HCT116 (cell line): ENCODE data around the gene PRB2. TPM values are rescaled to one million over a fixed set of nuclear protein-coding genes. Genes with fewer than 3 reads are reported as not detected.

Experiments
- ATAC-seq: fragments of 200-7000 bp; cut with Tn5 transposase; 2 replicates; pipeline ENCODE4 v1.9.1; 2020; ENCODE audit warnings: mild to moderate bottlenecking, moderate library complexity
- BruUV-seq: library from RNA; stranded (reverse); fragments of 400-500 nt; replicated peaks from 2 replicates; lab custom pipeline; 2021; lab: Mats Ljungman, UMichigan
- CTCF ChIA-PET: fragments of 300-600 bp; sonication (Branson Sonifier 250); formaldehyde crosslinking; loops from one replicate; lab custom pipeline; 2021; ENCODE audit warnings: antibody characterized with exemption; lab: Charles Lee
- POLR2A ChIA-PET: fragments of 300-600, 350-600 bp; sonication (Branson Sonifier 250); formaldehyde crosslinking; loops from one replicate; lab custom pipeline; 2021; ENCODE audit warnings: antibody characterized with exemption; lab: Charles Lee
- RAD21 ChIA-PET, 2 experiments: fragments of 300-600 bp; sonication (Branson Sonifier 250); formaldehyde crosslinking; loops; one replicate each; lab custom pipeline; 2023; ENCODE audit warnings: low total read pairs in 2 of 2; ENCODE audit not compliant: uncharacterized antibody in 2 of 2, unreplicated experiment in 2 of 2, low non-redundant PET in 1 of 2; lab: Charles Lee
- DNase-seq: peaks from one replicate; pipeline ENCODE4 v3.0.0-alpha.2; 2010; ENCODE audit warnings: low read depth, low spot score
- H2AFZ ChIP-seq: fragments of 200-600 bp; shearing (Covaris generic), sonication (generic); 2 replicates; pipeline ENCODE4 v1.6.1; 2017; ENCODE audit warnings: low read depth, mixed run types, mixed read lengths, antibody characterized with exemption, low read length; ENCODE audit not compliant: poor library complexity, severe bottlenecking
- H3K27ac ChIP-seq: 2 replicates; pipeline ENCODE4 v1.5.1; 2012; ENCODE audit warnings: low read depth, low read length
- H3K27me3 ChIP-seq: fragments of 200-600 bp; sonication (generic); 2 replicates; pipeline ENCODE4 v1.6.1; 2016; ENCODE audit warnings: mixed run types, low read length, mixed read lengths; ENCODE audit not compliant: insufficient read depth
- H3K36me3 ChIP-seq, 2 experiments: fragments of 200-500 bp in 1 of 2; fragments of 200-600 bp in 1 of 2; sonication (Bioruptor generic) in 1 of 2; sonication (generic) in 1 of 2; 2 replicates each; pipeline versions ENCODE4 v1.5.1 to v1.6.1; 2014 to 2016; ENCODE audit warnings: low read length in 2 of 2, inconsistent platforms in 1 of 2, mixed read lengths in 1 of 2, mixed run types in 1 of 2; ENCODE audit not compliant: insufficient read depth in 2 of 2, control insufficient read depth in 1 of 2
- H3K4me1 ChIP-seq, 2 experiments: fragments of 200-600 bp in 1 of 2; sonication (generic) in 1 of 2; 2 replicates each; pipeline versions ENCODE4 v1.5.1 to v1.6.1; 2012 to 2017; ENCODE audit warnings: low read length in 2 of 2, inconsistent platforms in 1 of 2, mild to moderate bottlenecking in 1 of 2, mixed read lengths in 1 of 2, mixed run types in 1 of 2, moderate library complexity in 1 of 2; ENCODE audit not compliant: insufficient read depth in 2 of 2, control insufficient read depth in 1 of 2
- H3K4me2 ChIP-seq: fragments of 200-600 bp; sonication (generic); 2 replicates; pipeline ENCODE4 v1.6.1; 2017; ENCODE audit warnings: mixed run types, low read length, mixed read lengths
- H3K4me3 ChIP-seq, 2 experiments: fragments of 200-600 bp in 1 of 2; sonication (generic) in 1 of 2; replicated peaks in 1 of 2; 2 replicates each; pipeline ENCODE4 v1.5.1; 2011 to 2016; ENCODE audit warnings: low read length in 2 of 2, control low read depth in 1 of 2, low read depth in 1 of 2, mild to moderate bottlenecking in 1 of 2, mixed read lengths in 1 of 2, mixed run types in 1 of 2
- H3K79me2 ChIP-seq: fragments of 200-600 bp; sonication (generic); 2 replicates; pipeline ENCODE4 v1.6.1; 2017; ENCODE audit warnings: mild to moderate bottlenecking, mixed run types, low read length, moderate library complexity, mixed read lengths; ENCODE audit not compliant: insufficient read depth
- H3K9ac ChIP-seq: fragments of 200-600 bp; sonication (generic); 2 replicates; pipeline ENCODE4 v1.6.1; 2016; ENCODE audit warnings: low read length, mixed read lengths
- H3K9me2 ChIP-seq: fragments of 200-600 bp; sonication (generic), shearing (Covaris generic); 2 replicates; pipeline ENCODE4 v1.6.1; 2017; ENCODE audit warnings: mixed run types, mild to moderate bottlenecking, moderate library complexity; ENCODE audit not compliant: insufficient read depth
- H3K9me3 ChIP-seq, 2 experiments: fragments of 200-500 bp in 1 of 2; fragments of 200-600 bp in 1 of 2; sonication (Bioruptor generic) in 1 of 2; sonication (generic) in 1 of 2; 2 replicates each; pipeline ENCODE4 v1.6.1; 2014 to 2017; ENCODE audit warnings: low read length in 2 of 2, mixed read lengths in 2 of 2, inconsistent platforms in 1 of 2, low read depth in 1 of 2, mild to moderate bottlenecking in 1 of 2, mixed run types in 1 of 2, moderate library complexity in 1 of 2; ENCODE audit not compliant: control insufficient read depth in 1 of 2, insufficient read depth in 1 of 2
- H4K20me1 ChIP-seq: fragments of 200-600 bp; sonication (generic), shearing (Covaris generic); 2 replicates; pipeline ENCODE4 v1.6.1; 2017; ENCODE audit warnings: mixed run types, mild to moderate bottlenecking, moderate library complexity; ENCODE audit not compliant: insufficient read depth
- CEBPB ChIP-seq: IDR thresholded peaks from 2 replicates; pipeline ENCODE4 v1.6.1; 2012; ENCODE audit warnings: low read depth
- ELF1 ChIP-seq: IDR thresholded peaks from 2 replicates; pipeline ENCODE4 v1.6.1; 2012; ENCODE audit warnings: low read depth, borderline replicate concordance
- EZH2phosphoT487 ChIP-seq: fragments of 200-600 bp; IDR thresholded peaks from 2 replicates; pipeline ENCODE4 v1.6.1; 2018; ENCODE audit warnings: antibody characterized with exemption, borderline replicate concordance
- FOSL1 ChIP-seq: IDR thresholded peaks from 2 replicates; pipeline ENCODE4 v1.6.1; 2012; ENCODE audit warnings: low read depth
- JUND ChIP-seq: IDR thresholded peaks from 2 replicates; pipeline ENCODE4 v1.6.1; 2012
- RAD21 ChIP-seq: IDR thresholded peaks from 2 replicates; pipeline ENCODE4 v1.6.1; 2012; ENCODE audit warnings: low read depth, mild to moderate bottlenecking
- REST ChIP-seq: IDR thresholded peaks from 2 replicates; pipeline ENCODE4 v1.6.1; 2012; ENCODE audit warnings: low read depth
- SRF ChIP-seq: IDR thresholded peaks from 2 replicates; pipeline ENCODE4 v1.6.1; 2012; ENCODE audit warnings: low read depth
- ZFX ChIP-seq: fragments of 450-650 bp; IDR thresholded peaks from 2 replicates; pipeline ENCODE4 v1.6.1; 2017
- intact Hi-C: fragments of 100-400 bp; cut with micrococcal nuclease; formaldehyde crosslinking; loops from 2 replicates; pipeline ENCODE4 v1.10.0; 2022
- total RNA-seq: library from RNA; stranded (reverse); gene quantifications from one replicate; pipeline ENCODE4 v1.2.1, GENCODE V29; 2021; ENCODE audit not compliant: unreplicated experiment

The PRB2 gene
- total RNA-seq, 1 experiment from 2014 or later = not detected

GRCh38 chr12:11344500-11344899 is 50.9 kb downstream of the PRB2 start:
- Histone ChIP-seq H3K27ac (no peak overlapping the region), H3K9me2 (no peaks in the 10 kb centered on the region), H3K79me2 (no peaks in the 10 kb centered on the region), H3K36me3 (no peaks in the 10 kb centered on the region), H3K27me3 (peaks cover 43% of the 10 kb centered on the region), H2AFZ (no peak overlapping the region), H3K4me1 (no peaks in the 10 kb centered on the region), H3K9ac (no peak overlapping the region), H4K20me1 (no peaks in the 10 kb centered on the region), H3K4me3 (no peak overlapping the region), H3K9me3 (no peaks in the 10 kb centered on the region), H3K4me2 (no peak overlapping the region)
- DNase-seq = no peak
- no TSS peak for BruUV-seq
- ChIA-PET CTCF (no interaction called here), POLR2A (no interaction called here), RAD21 (no interaction called here)
- TF ChIP-seq JUND = no peak
- no peak for TF ChIP-seq SRF
- TF ChIP-seq EZH2phosphoT487 = no peak
- TF ChIP-seq FOSL1 = no peak
- no peak for TF ChIP-seq REST
- TF ChIP-seq RAD21 = no peak
- no peak for TF ChIP-seq ELF1
- TF ChIP-seq ZFX = no peak
- no peak for TF ChIP-seq CEBPB
- ATAC-seq = no peak
- intact Hi-C loops = no loop called here

Other genes starting within 250 kb of the PRB2 start
- 6.4 TPM for gene SMIM10L1, start 224.4 kb downstream of the PRB2 start, total RNA-seq
- gene TAS2R42, start 208.6 kb downstream of the PRB2 start, total RNA-seq = not detected
- not detected for gene PRB3, start 125.9 kb downstream of the PRB2 start, total RNA-seq
- gene PRB4, start 85.1 kb downstream of the PRB2 start, total RNA-seq = not detected